AG09309 (cell line): ENCODE results near the gene ZNF507.

Experiments
- DNase-seq: peaks from one replicate; pipeline ENCODE4 v3.0.0-alpha.2; 2010; ENCODE audit warnings: low read depth
- H3K4me3 ChIP-seq: 2 replicates; pipeline ENCODE4 v1.5.1; 2011; ENCODE audit warnings: mild to moderate bottlenecking, low read depth, low read length, moderate library complexity; ENCODE audit not compliant: control insufficient read depth
- TF ChIP-seq, protein P1 (sequence below): IDR thresholded peaks from 2 replicates; pipeline ENCODE4 v1.5.1; 2011; ENCODE audit warnings: mild to moderate bottlenecking, low read depth, low read length, inconsistent platforms; ENCODE audit not compliant: insufficient read depth, control insufficient read depth; ENCODE audit errors: missing control alignments

ZNF507 gene

DNA sequence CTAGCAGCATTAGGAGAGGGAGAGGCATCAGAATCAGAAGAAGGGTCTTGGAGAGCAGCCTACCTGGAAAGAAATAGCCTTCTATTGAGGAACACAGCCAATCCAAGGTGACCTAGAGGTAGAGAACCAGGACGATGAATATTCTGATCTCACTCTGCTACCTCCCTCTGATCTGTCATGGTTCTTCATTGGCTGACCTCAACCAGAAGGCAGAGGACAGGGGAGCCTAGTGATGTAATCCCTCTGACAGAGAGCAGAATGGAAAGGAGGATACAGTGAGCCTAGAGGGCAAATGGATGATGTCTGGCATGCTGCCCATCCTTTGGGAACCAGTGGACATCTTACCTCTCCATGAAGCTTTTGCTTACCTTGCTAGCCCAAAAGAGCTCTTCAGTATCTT is 3.6 kb downstream of the ZNF507 start:
- no peak for DNase-seq
- no peak overlapping the region for H3K4me3 ChIP-seq
- TF ChIP-seq, protein P1, sequence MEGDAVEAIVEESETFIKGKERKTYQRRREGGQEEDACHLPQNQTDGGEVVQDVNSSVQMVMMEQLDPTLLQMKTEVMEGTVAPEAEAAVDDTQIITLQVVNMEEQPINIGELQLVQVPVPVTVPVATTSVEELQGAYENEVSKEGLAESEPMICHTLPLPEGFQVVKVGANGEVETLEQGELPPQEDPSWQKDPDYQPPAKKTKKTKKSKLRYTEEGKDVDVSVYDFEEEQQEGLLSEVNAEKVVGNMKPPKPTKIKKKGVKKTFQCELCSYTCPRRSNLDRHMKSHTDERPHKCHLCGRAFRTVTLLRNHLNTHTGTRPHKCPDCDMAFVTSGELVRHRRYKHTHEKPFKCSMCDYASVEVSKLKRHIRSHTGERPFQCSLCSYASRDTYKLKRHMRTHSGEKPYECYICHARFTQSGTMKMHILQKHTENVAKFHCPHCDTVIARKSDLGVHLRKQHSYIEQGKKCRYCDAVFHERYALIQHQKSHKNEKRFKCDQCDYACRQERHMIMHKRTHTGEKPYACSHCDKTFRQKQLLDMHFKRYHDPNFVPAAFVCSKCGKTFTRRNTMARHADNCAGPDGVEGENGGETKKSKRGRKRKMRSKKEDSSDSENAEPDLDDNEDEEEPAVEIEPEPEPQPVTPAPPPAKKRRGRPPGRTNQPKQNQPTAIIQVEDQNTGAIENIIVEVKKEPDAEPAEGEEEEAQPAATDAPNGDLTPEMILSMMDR, result no peak

DNA sequence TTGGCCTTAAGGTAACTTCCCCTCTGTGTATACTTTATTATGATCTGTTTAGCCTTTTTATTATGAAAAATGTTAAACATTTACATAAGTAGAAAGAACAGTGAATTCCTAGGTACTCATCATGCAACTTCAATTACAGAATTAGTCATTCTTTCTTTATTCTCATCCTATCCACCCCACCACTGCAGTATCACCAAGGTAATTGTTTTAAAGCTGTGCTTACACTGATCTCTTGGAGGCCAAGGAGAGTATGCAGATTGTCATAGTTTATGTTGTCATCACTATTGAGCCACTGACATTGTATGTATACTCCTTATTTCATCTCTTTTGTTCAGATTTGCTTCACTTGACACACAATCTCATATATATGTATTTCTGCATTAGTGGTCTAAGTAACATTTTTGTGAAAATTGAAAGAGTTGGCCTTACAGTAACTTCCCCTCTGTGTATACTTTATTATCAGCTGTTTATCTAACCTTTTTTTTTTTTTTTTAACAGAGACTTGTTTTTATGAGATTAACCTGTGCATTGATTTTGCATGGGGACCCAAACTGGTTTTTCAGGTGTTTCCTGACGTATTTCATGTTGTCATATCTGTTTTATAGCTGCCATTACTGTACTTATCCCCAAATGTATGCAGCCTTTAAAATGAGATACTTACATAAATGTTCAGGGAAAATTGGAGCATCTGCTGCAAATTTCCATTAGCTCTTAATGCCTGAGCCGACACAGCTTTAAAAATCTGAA is 4.5 kb downstream of the ZNF507 start:
- TF ChIP-seq, protein P1, result no peak
- H3K4me3 ChIP-seq, result no peak overlapping the region
- DNase-seq, result no peak

DNA sequence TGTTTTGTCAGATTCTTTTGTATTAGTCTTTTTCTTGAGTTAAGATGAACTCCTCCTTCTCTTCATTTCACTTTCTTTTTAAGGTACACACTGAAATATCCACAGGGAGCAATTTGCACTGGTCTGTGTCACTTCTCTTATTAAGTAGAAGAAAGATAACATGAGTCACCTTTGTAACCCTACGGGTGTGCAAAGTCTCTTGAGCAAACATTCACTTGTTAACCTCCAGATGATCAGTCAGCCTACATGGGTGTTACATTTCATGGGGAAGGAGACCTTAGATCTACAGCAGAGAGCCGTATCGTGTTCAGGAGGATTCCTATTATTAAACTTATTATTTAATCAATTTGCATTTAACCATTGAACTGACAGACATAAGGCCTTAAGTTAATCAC is 5.1 kb downstream of the ZNF507 start:
- DNase-seq, result no peak
- TF ChIP-seq, protein P1, result no peak
- H3K4me3 ChIP-seq, result no peak overlapping the region

DNA sequence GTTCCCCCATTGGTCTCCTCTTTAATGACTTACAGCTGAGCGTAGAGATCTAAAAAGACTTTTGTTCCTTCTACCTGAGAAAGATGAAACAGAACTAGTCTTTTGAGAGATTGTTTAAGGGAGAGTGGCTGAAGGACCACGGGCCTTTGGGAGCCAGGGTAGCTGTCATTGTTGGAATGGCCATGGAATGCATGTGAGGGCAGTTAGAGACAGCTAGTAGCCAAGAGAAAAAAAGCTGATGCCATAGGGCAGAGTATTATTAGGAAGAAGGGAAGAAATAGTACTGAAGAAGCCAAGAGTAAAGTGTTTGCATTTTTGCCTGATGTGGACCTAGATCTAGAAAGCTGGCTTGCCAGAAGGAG is 5.6 kb downstream of the ZNF507 start:
- no peak for DNase-seq
- TF ChIP-seq, protein P1, result no peak
- H3K4me3 ChIP-seq, result no peak overlapping the region; the same call in 1 of the 2 replicates

DNA sequence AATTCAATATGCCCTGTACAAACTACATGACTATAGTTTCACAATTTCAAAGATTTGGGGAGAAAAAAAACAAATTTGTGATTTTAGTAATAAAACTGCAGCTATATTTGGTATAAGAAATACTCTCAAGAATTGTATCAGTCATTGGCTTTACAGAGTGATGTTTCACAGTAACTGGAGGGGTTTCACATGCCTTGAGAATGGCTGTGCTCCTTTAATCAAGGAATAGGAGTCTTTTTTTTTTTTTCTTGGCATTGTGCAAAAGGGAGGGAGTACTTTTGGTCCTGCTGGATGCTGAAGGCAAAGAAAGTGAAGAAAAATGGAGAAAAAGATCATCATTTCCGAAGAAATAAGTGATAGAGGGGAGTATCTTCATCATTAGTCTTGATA is 6.8 kb downstream of the ZNF507 start:
- DNase-seq, result no peak
- TF ChIP-seq, protein P1, result no peak
- H3K4me3 ChIP-seq, result no peak overlapping the region

DNA sequence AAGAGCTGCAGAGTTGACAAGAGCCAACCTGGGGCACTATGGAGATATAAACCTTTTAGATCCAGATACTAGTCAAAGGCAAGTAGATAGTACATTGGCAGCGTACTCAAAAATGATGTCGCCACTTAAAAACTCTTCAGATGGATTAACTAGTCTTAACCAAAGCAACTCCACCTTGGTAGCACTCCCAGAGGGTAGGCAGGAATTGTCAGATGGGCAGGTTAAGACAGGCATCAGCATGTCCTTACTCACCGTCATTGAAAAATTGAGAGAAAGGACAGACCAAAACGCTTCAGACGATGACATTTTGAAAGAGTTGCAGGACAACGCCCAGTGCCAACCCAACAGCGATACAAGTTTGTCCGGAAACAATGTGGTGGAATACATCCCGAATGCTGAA is 8.9 kb downstream of the ZNF507 start:
- H3K4me3 ChIP-seq, result no peak overlapping the region
- TF ChIP-seq, protein P1, result no peak
- no peak for DNase-seq
